Uterus (tissue), 2 donors: ENCODE data around the gene CDKAL1.

Experiments used
- CTCF ChIP-seq, 4 experiments: fragments of 200-600 bp in 2 of 4; fragments of 450-650 bp in 2 of 4; sonication (generic) in 2 of 4; IDR thresholded peaks; one replicate each; pipeline ENCODE4 v1.5.1; 2016 to 2019; ENCODE audit warnings: antibody characterized with exemption in 4 of 4, mild to moderate bottlenecking in 2 of 4, moderate library complexity in 1 of 4
- POLR2A ChIP-seq, 2 donors: fragments of 450-650 bp; IDR thresholded peaks; one replicate each; pipeline ENCODE4 v1.6.1; 2016; ENCODE audit warnings: antibody characterized with exemption in 2 of 2, mild to moderate bottlenecking in 1 of 2, moderate library complexity in 1 of 2

- TF ChIP-seq CTCF (IDR thresholded peaks at IDR 0.05) (no peak), POLR2A (IDR thresholded peaks at IDR 0.05) (no peak)
Observed at GRCh38 chr6:20965915-20966314, 431.7 kb downstream of the CDKAL1 start.
